ENCODE data around the gene DHX9. TPM values are rescaled to one million over a fixed set of nuclear protein-coding genes. Genes with fewer than 3 reads are reported as not detected.
A peak's percentile ranks its signal among the peaks of the same experiment; 100 is the strongest.

DHX9 gene
- polyA plus RNA-seq, 6 donors from 2014 or later: 84.6 to 109 (median 98.8) TPM

GRCh38 chr1:182927693-182928433 is 88.7 kb downstream of the DHX9 start:
- peaks cover 6 to 16% (median 10%) of the 10 kb centered on the region in 3 donors for H3K4me1 Mint-ChIP-seq
- H3K27ac Mint-ChIP-seq: peak overlapping the region in 1 of 6 donors; percentile 61
- no peaks in the 10 kb centered on the region for H3K36me3 Mint-ChIP-seq
- DNase-seq: peak; percentile 15
- H3K4me3 Mint-ChIP-seq: no peak overlapping the region
- peaks cover 8 to 15% (median 9%) of the 10 kb centered on the region in 3 donors for H3K27me3 Mint-ChIP-seq
- ATAC-seq (ENCODE audit: low read depth in 2 of 2): peak; percentile 93 to 95
- H3K9me3 Mint-ChIP-seq: no peaks in the 10 kb centered on the region

- H3K27me3 Mint-ChIP-seq: peaks cover 9 to 32% (median 14%) of the 10 kb centered on the region in 3 donors
- peaks cover 0 to 5% of the 10 kb centered on the region in 2 donors for H3K36me3 Mint-ChIP-seq
- H3K27ac Mint-ChIP-seq: no peak overlapping the region
- ATAC-seq (ENCODE audit: low read depth in 2 of 2) (no peak), DNase-seq (no peak)
- no peak overlapping the region for H3K4me3 Mint-ChIP-seq
- peaks cover 0 to 21% (median 5%) of the 10 kb centered on the region in 7 donors for H3K9me3 Mint-ChIP-seq
- peaks cover 6 to 16% (median 9%) of the 10 kb centered on the region in 3 donors for H3K4me1 Mint-ChIP-seq
Observed at GRCh38 chr1:182930985-182931384, 91.8 kb downstream of the DHX9 start.

- H3K27ac Mint-ChIP-seq: no peak overlapping the region
- H3K4me3 Mint-ChIP-seq: no peak overlapping the region
- H3K4me1 Mint-ChIP-seq: no peaks in the 10 kb centered on the region
- H3K9me3 Mint-ChIP-seq: peaks cover 0 to 32% (median 7%) of the 10 kb centered on the region in 7 donors
- ATAC-seq (ENCODE audit: low read depth in 2 of 2): no peak
- peaks cover 14 to 61% (median 28%) of the 10 kb centered on the region in 3 donors for H3K27me3 Mint-ChIP-seq
- H3K36me3 Mint-ChIP-seq: peaks cover 10 to 11% of the 10 kb centered on the region in 2 donors
- DNase-seq: no peak
Observed at GRCh38 chr1:182935716-182936115, 96.6 kb downstream of the DHX9 start.

Other genes starting within 250 kb of the DHX9 start
- gene RGS16, start 235.0 kb upstream of the DHX9 start, polyA plus RNA-seq (ENCODE audit: low read depth in 6 of 6): 1 to 10 TPM in 4 of 6 donors, under 1 TPM in 2; 0.52 to 8.9 (median 1.8) TPM
- not detected for gene RGS8, start 154.8 kb upstream of the DHX9 start, polyA plus RNA-seq (ENCODE audit: low read depth in 6 of 6)
- gene NPL, start 49.6 kb upstream of the DHX9 start, polyA plus RNA-seq (ENCODE audit: low read depth in 6 of 6): 1 to 10 TPM; 1.5 to 5.7 (median 3.6) TPM
- not detected for gene SHCBP1L, start 113.8 kb downstream of the DHX9 start, polyA plus RNA-seq (ENCODE audit: low read depth in 6 of 6)
- 10 to 100 TPM in 5 of 6 donors, 1 to 10 TPM in 1; 5.9 to 17.6 (median 13.5) TPM for gene LAMC1, start 184.1 kb downstream of the DHX9 start, polyA plus RNA-seq (ENCODE audit: low read depth in 6 of 6)

Measured in naive B cell (primary cell).